Activated CD8-positive, alpha-beta memory T cell treated with anti-CD3 and anti-CD28 coated beads, Interleukin-2, amount 10 ng/mL, durations not matched to agents 7 days and 5 days (primary cell): ENCODE measurements around the gene FOXS1. TPM values are rescaled to one million over a fixed set of nuclear protein-coding genes. Genes with fewer than 3 reads are reported as not detected.
"Not testable (repeated sequence)": the region's sequence is repeated elsewhere in the genome, so short reads cannot be mapped to it uniquely, and the experiment has no call there.

ENCODE experiments used
- ATAC-seq: fragments of 150-1000 bp; cut with Tn5 transposase; one replicate; pipeline ENCODE4 v1.10.0; 2021; ENCODE audit warnings: moderate library complexity
- CTCF ChIA-PET: fragments of 350-600 bp; sonication (Branson Sonifier 250); formaldehyde crosslinking; loops from one replicate; lab custom pipeline; 2021; ENCODE audit warnings: antibody characterized with exemption; lab: Charles Lee
- DNase-seq: peaks from one replicate; pipeline ENCODE4 v3.0.0-alpha.2; 2020
- H3K27ac Mint-ChIP-seq: one replicate; pipeline ENCODE4 v1.8.0; 2021; ENCODE audit warnings: mild to moderate bottlenecking, mixed read lengths
- H3K27me3 Mint-ChIP-seq: one replicate; pipeline ENCODE4 v1.8.0; 2021; ENCODE audit warnings: mixed read lengths
- H3K36me3 Mint-ChIP-seq: one replicate; pipeline ENCODE4 v1.8.0; 2021; ENCODE audit warnings: mild to moderate bottlenecking, mixed read lengths
- H3K4me1 Mint-ChIP-seq: one replicate; pipeline ENCODE4 v1.8.0; 2021; ENCODE audit warnings: mixed read lengths
- H3K4me3 Mint-ChIP-seq: one replicate; pipeline ENCODE4 v1.8.0; 2021; ENCODE audit warnings: mild to moderate bottlenecking, moderate library complexity, mixed read lengths
- H3K9me3 Mint-ChIP-seq: one replicate; pipeline ENCODE4 v1.8.0; 2022; ENCODE audit warnings: low read depth, mixed read lengths
- total RNA-seq, 2 experiments: library from RNA; stranded (reverse); gene quantifications; one replicate each; pipeline ENCODE4 v1.2.3, GENCODE V29; 2021

Gene FOXS1
- total RNA-seq, 2 experiments from 2014 or later: not detected

- H3K9me3 Mint-ChIP-seq: no peaks in the 10 kb centered on the region
- no peak overlapping the region for H3K4me3 Mint-ChIP-seq
- ATAC-seq: peak; percentile 38
- CTCF ChIA-PET: interaction anchor here (1.1 to 2.5 kb wide), 5 partner anchors 11 to 49 kb away, joined by 3 to 22 read pairs (median 6); partner anchors contain the start of gene FOXS1
- no peak overlapping the region for H3K27ac Mint-ChIP-seq
- no peaks in the 10 kb centered on the region for H3K36me3 Mint-ChIP-seq
- DNase-seq: peak; percentile 74
- H3K27me3 Mint-ChIP-seq: peaks cover 4% of the 10 kb centered on the region
- H3K4me1 Mint-ChIP-seq: peaks cover 25% of the 10 kb centered on the region
Measured at GRCh38 chr20:31833130-31833930, 12.1 kb downstream of the FOXS1 start.

GRCh38 chr20:31831771-31832306, 13.6 kb downstream of the FOXS1 start:
- CTCF ChIA-PET: interaction anchor here (0.7 to 1.0 kb wide), 3 partner anchors 9 to 270 kb away, joined by 3 to 4 read pairs (median 3); no protein-coding TSS in a partner anchor
- Mint-ChIP-seq H3K27me3 (peaks cover 4% of the 10 kb centered on the region), H3K4me3 (no peak overlapping the region), H3K36me3 (no peaks in the 10 kb centered on the region), H3K9me3 (no peaks in the 10 kb centered on the region), H3K4me1 (peaks cover 18% of the 10 kb centered on the region), H3K27ac (no peak overlapping the region)
- ATAC-seq: no peak
- DNase-seq: no peak

- CTCF ChIA-PET: interaction anchor here (0.9 to 1.0 kb wide), 2 partner anchors 8 to 21 kb away, joined by 3 to 4 read pairs; no protein-coding TSS in a partner anchor
- H3K4me3 Mint-ChIP-seq: no peak overlapping the region
- no peak for DNase-seq
- H3K27me3 Mint-ChIP-seq: peaks cover 4% of the 10 kb centered on the region
- H3K4me1 Mint-ChIP-seq: peaks cover 12% of the 10 kb centered on the region
- ATAC-seq: no peak
- H3K9me3 Mint-ChIP-seq: no peaks in the 10 kb centered on the region
- H3K36me3 Mint-ChIP-seq: no peaks in the 10 kb centered on the region
- H3K27ac Mint-ChIP-seq: no peak overlapping the region
Measured at GRCh38 chr20:31831211-31831610, 14.2 kb downstream of the FOXS1 start.

- H3K4me1 Mint-ChIP-seq: peaks cover 5% of the 10 kb centered on the region
- peaks cover 4% of the 10 kb centered on the region for H3K27me3 Mint-ChIP-seq
- H3K4me3 Mint-ChIP-seq: no peak overlapping the region
- CTCF ChIA-PET: interaction anchor here (0.9 to 2.4 kb wide), 5 partner anchors 16 to 200 kb away, joined by 3 to 14 read pairs (median 3); no protein-coding TSS in a partner anchor
- no peaks in the 10 kb centered on the region for H3K9me3 Mint-ChIP-seq
- no peaks in the 10 kb centered on the region for H3K36me3 Mint-ChIP-seq
- DNase-seq (no peak), ATAC-seq (no peak)
- H3K27ac Mint-ChIP-seq: no peak overlapping the region
Measured at GRCh38 chr20:31830406-31830981, 14.9 kb downstream of the FOXS1 start.

GRCh38 chr20:31829731-31830130, 15.7 kb downstream of the FOXS1 start:
- Mint-ChIP-seq H3K4me1 (no peaks in the 10 kb centered on the region), H3K9me3 (no peaks in the 10 kb centered on the region), H3K27ac (no peak overlapping the region), H3K4me3 (no peak overlapping the region), H3K27me3 (peaks cover under 1% of the 10 kb centered on the region), H3K36me3 (no peaks in the 10 kb centered on the region)
- DNase-seq: no peak
- CTCF ChIA-PET: interaction anchor here (0.9 to 2.4 kb wide), 5 partner anchors 17 to 201 kb away, joined by 3 to 14 read pairs (median 3); no protein-coding TSS in a partner anchor
- no peak for ATAC-seq

GRCh38 chr20:31828016-31828415, 17.4 kb downstream of the FOXS1 start:
- not testable (repeated sequence) for H3K27me3 Mint-ChIP-seq, ATAC-seq, H3K27ac Mint-ChIP-seq, H3K9me3 Mint-ChIP-seq, DNase-seq, H3K36me3 Mint-ChIP-seq, H3K4me1 Mint-ChIP-seq, H3K4me3 Mint-ChIP-seq
- CTCF ChIA-PET: interaction anchor here (0.7 to 1.0 kb wide), 2 partner anchors 8 to 204 kb away, joined by 3 read pairs; no protein-coding TSS in a partner anchor

GRCh38 chr20:31827059-31827458, 18.3 kb downstream of the FOXS1 start:
- Mint-ChIP-seq H3K4me1 (peaks cover 7% of the 10 kb centered on the region), H3K36me3 (no peaks in the 10 kb centered on the region), H3K27me3 (no peaks in the 10 kb centered on the region), H3K4me3 (no peak overlapping the region), H3K9me3 (no peaks in the 10 kb centered on the region), H3K27ac (no peak overlapping the region)
- ATAC-seq: no peak
- CTCF ChIA-PET: interaction anchor here (0.6 to 1.5 kb wide), 4 partner anchors 9 to 158 kb away, joined by 3 to 5 read pairs (median 4); no protein-coding TSS in a partner anchor
- DNase-seq: no peak

- Mint-ChIP-seq H3K4me3 (no peak overlapping the region), H3K4me1 (peaks cover 7% of the 10 kb centered on the region), H3K9me3 (no peaks in the 10 kb centered on the region), H3K27ac (no peak overlapping the region), H3K36me3 (no peaks in the 10 kb centered on the region), H3K27me3 (no peaks in the 10 kb centered on the region)
- CTCF ChIA-PET: interaction anchor here (1.5 kb wide), 1 partner anchor 21 kb away, joined by 5 read pairs; no protein-coding TSS in a partner anchor
- DNase-seq (no peak), ATAC-seq (no peak)
Measured at GRCh38 chr20:31826074-31826473, 19.3 kb downstream of the FOXS1 start.

GRCh38 chr20:31824554-31825313, 20.7 kb downstream of the FOXS1 start:
- no peak overlapping the region for H3K27ac Mint-ChIP-seq
- CTCF ChIA-PET: interaction anchor here (0.9 to 7.1 kb wide), 6 partner anchors 9 to 148 kb away, joined by 3 to 110 read pairs (median 4); partner anchors contain the start of genes FOXS1 and PDRG1

GRCh38 chr20:31824125-31824485, 21.3 kb downstream of the FOXS1 start:
- CTCF ChIA-PET: interaction anchor here (1.0 to 7.1 kb wide), 11 partner anchors 10 to 218 kb away, joined by 3 to 110 read pairs (median 9); partner anchors contain the start of genes FOXS1 and PDRG1
- Mint-ChIP-seq H3K27me3 (no peaks in the 10 kb centered on the region), H3K4me1 (peaks cover 7% of the 10 kb centered on the region), H3K4me3 (no peak overlapping the region), H3K27ac (no peak overlapping the region), H3K9me3 (no peaks in the 10 kb centered on the region), H3K36me3 (no peaks in the 10 kb centered on the region)
- no peak for DNase-seq
- ATAC-seq: no peak

More at GRCh38 chr20:31824554-31825313, 20.7 kb downstream of the FOXS1 start:
- DNase-seq: no peak
- Mint-ChIP-seq H3K27me3 (no peaks in the 10 kb centered on the region), H3K4me3 (no peak overlapping the region), H3K4me1 (peaks cover 7% of the 10 kb centered on the region), H3K36me3 (no peaks in the 10 kb centered on the region), H3K9me3 (no peaks in the 10 kb centered on the region)
- no peak for ATAC-seq

- Mint-ChIP-seq H3K4me3 (no peak overlapping the region), H3K4me1 (peaks cover 7% of the 10 kb centered on the region), H3K27ac (no peak overlapping the region), H3K27me3 (no peaks in the 10 kb centered on the region), H3K36me3 (no peaks in the 10 kb centered on the region), H3K9me3 (no peaks in the 10 kb centered on the region)
- DNase-seq (no peak), ATAC-seq (no peak)
- CTCF ChIA-PET: interaction anchor here (0.6 to 7.1 kb wide), 32 partner anchors 8 to 272 kb away, joined by 3 to 110 read pairs (median 4); partner anchors contain the start of genes FOXS1 and PDRG1
Measured at GRCh38 chr20:31823360-31824124, 21.9 kb downstream of the FOXS1 start.
